ENCODE results near the gene EHMT1. TPM values are rescaled to one million over a fixed set of nuclear protein-coding genes. Genes with fewer than 3 reads are reported as not detected.

The EHMT1 gene
- total and polyA plus RNA-seq, 2 of the 8 experiments (the other 6 are each of a cell fraction or from before 2014, with no cell fraction given) = 95.7 to 163 TPM

GRCh38 chr9:137583957-137584356, 34.8 kb upstream of the EHMT1 start:
- Histone ChIP-seq H3K18ac (ENCODE audit: extremely low read depth, low read length) (no peak overlapping the region), H2AK5ac (ENCODE audit: low read depth, low read length) (no peak overlapping the region), H3K4me1 (replicated peaks in 1 of 4; ENCODE audit: control insufficient read depth in 3 of 4, insufficient read depth in 4 of 4, low read length in 3 of 4) (peaks cover 0 to 15% (median 6%) of the 10 kb centered on the region in 4 experiments; a peak in 5 of 7 replicates), H3K4ac (replicated peaks; ENCODE audit: insufficient read length, low read depth, low read length) (no peak overlapping the region), H3K23ac (ENCODE audit: insufficient read length) (no peak overlapping the region), H2BK120ac (replicated peaks; ENCODE audit: low read depth, low read length) (no peak overlapping the region), H2BK5ac (ENCODE audit: low read depth, low read length) (no peak overlapping the region; the same call in 1 of the 2 replicates), H3K36me3 (ENCODE audit: control insufficient read depth in 2 of 4, insufficient read depth in 4 of 4, low read length in 3 of 4) (peaks cover 32 to 67% (median 51%) of the 10 kb centered on the region in 4 experiments), H3K79me2 (ENCODE audit: control insufficient read depth in 1 of 2, insufficient read depth in 2 of 2, low read length in 2 of 2) (peaks cover 0 to 13% of the 10 kb centered on the region in 2 experiments; a peak in 2 of 4 replicates), H2BK20ac (ENCODE audit: low read length) (no peak overlapping the region), H3K9ac (replicated peaks in 1 of 4; ENCODE audit: extremely low read depth in 1 of 4, low read depth in 3 of 4, low read length in 3 of 4) (no peak overlapping the region), H3K4me2 (ENCODE audit: insufficient read depth in 1 of 2, low read depth in 2 of 2, low read length in 2 of 2) (no peak overlapping the region), H4K91ac (replicated peaks; ENCODE audit: insufficient read length, low read length) (no peak overlapping the region), H3K23me2 (ENCODE audit: low read depth, low read length) (no peaks in the 10 kb centered on the region), H4K8ac (ENCODE audit: extremely low read depth, insufficient read depth, low read length) (no peak overlapping the region), H2AFZ (ENCODE audit: low read length) (no peak overlapping the region), H3K4me3 (ENCODE audit: extremely low read depth in 1 of 4, insufficient read depth in 2 of 4, low read depth in 3 of 4, low read length in 4 of 4) (no peak overlapping the region), H3K14ac (ENCODE audit: insufficient read length) (no peak overlapping the region), H3K27me3 (replicated peaks in 1 of 4; ENCODE audit: control insufficient read depth in 3 of 4, extremely low read depth in 1 of 4, insufficient read depth in 3 of 4, low read length in 3 of 4) (no peaks in the 10 kb centered on the region), H3K79me1 (ENCODE audit: low read depth, low read length) (peaks cover 28% of the 10 kb centered on the region), H2BK15ac (ENCODE audit: low read length) (no peak overlapping the region), H2BK12ac (ENCODE audit: low read depth, low read length) (no peak overlapping the region), H4K5ac (ENCODE audit: insufficient read length, low read depth, low read length) (no peak overlapping the region), H3K56ac (replicated peaks; ENCODE audit: insufficient read length, low read depth, low read length) (no peak overlapping the region), H4K20me1 (replicated peaks in 1 of 2; ENCODE audit: control insufficient read depth in 1 of 2, insufficient read depth in 2 of 2, low read length in 2 of 2) (peaks cover 22 to 58% of the 10 kb centered on the region in 2 experiments), H3K9me3 (ENCODE audit: insufficient read depth in 2 of 2, low read depth in 1 of 2, low read length in 1 of 2) (no peaks in the 10 kb centered on the region), H3K27ac (ENCODE audit: low read depth, low read length) (no peak overlapping the region)
- CTCF ChIA-PET (ENCODE audit: partially characterized antibody) = interaction anchor here (0.7 to 5.9 kb wide), 10 partner anchors 8 to 88 kb away, joined by 3 to 46 read pairs (median 4); no protein-coding TSS in a partner anchor
- WGBS, 2 experiments (ENCODE audit: extremely low coverage in 1 of 2, insufficient coverage in 1 of 2, insufficient read length in 1 of 2, insufficient replicate concordance in 2 of 2, low coverage in 1 of 2, low lambda C conversion rate in 2 of 2, missing lambda C conversion rate in 1 of 2) = 94% methylated on average over 8 of the region's 8 CpGs; no CpG with 5 or more reads in 1 of the 2 experiments
- FAIRE-seq (no peak), DNase-seq (ENCODE audit: low read depth in 1 of 2, low spot score in 2 of 2) (no peak)
- POLR2A ChIA-PET (ENCODE audit: partially characterized antibody) = interaction anchor here (3.2 kb wide), 1 partner anchor 10 kb away, joined by 13 read pairs; no protein-coding TSS in a partner anchor
- TF ChIP-seq KDM4A (IDR thresholded peaks at IDR 0.05; ENCODE audit: low read depth, low read length, severe bottlenecking) (no peak), CHD1 (IDR thresholded peaks at IDR 0.05; ENCODE audit: low read depth, low read length) (no peak), SP4 (IDR thresholded peaks at IDR 0.05; ENCODE audit: low read length) (no peak)

Data from H1 (cell line).